BE2C (cell line): Measurements from ENCODE around the gene XRN2.
"Not testable (repeated sequence)": the region's sequence is repeated elsewhere in the genome, so short reads cannot be mapped to it uniquely, and the experiment has no call there.

Source experiments
- DNase-seq: peaks from one replicate; pipeline ENCODE4 v3.0.0-alpha.2; 2020
- H3K27me3 ChIP-seq: fragments of 250-450 bp; sonication (Bioruptor Pico); 2 replicates; pipeline ENCODE4 v1.5.1; 2020; ENCODE audit warnings: mild to moderate bottlenecking
- H3K36me3 ChIP-seq: fragments of 250-450 bp; sonication (Bioruptor Pico); 2 replicates; pipeline ENCODE4 v1.5.1; 2020; ENCODE audit warnings: mild to moderate bottlenecking
- H3K4me1 ChIP-seq: fragments of 250-450 bp; sonication (Bioruptor Pico); 2 replicates; pipeline ENCODE4 v1.5.1; 2020
- H3K4me3 ChIP-seq: 2 replicates; pipeline ENCODE4 v1.5.1; 2011; ENCODE audit warnings: low read depth, low read length
- H3K9me3 ChIP-seq: fragments of 250-450 bp; sonication (Bioruptor Pico); 2 replicates; pipeline ENCODE4 v1.5.1; 2020
- CTCF ChIP-seq: IDR thresholded peaks from 2 replicates; pipeline ENCODE4 v1.5.1; 2012; ENCODE audit warnings: mild to moderate bottlenecking, low read depth, low read length

The XRN2 gene

GRCh38 chr20:21397341-21398108, 94.4 kb downstream of the XRN2 start, which contains the start of gene NKX2-4:
Gene NKX2-4 (minus strand): TSS chr20:21397526. CDS start chr20:21397399, 127 bp downstream.
- DNase-seq, result no peak
- TF ChIP-seq CTCF, result no peak

GRCh38 chr20:21398109-21399004, 95.2 kb downstream of the XRN2 start:
- Histone ChIP-seq H3K4me3 (no peak overlapping the region), H3K9me3 (peaks cover 5% of the 10 kb centered on the region; the same call in 1 of the 2 replicates), H3K27me3 (peaks cover 95% of the 10 kb centered on the region), H3K36me3 (no peaks in the 10 kb centered on the region), H3K4me1 (no peaks in the 10 kb centered on the region)
- no peak for DNase-seq
- no peak for TF ChIP-seq CTCF

More at GRCh38 chr20:21397341-21398108, 94.4 kb downstream of the XRN2 start, which contains the start of gene NKX2-4:
- Histone ChIP-seq H3K4me1 (no peaks in the 10 kb centered on the region), H3K4me3 (no peak within 1 kb of the TSS), H3K27me3 (peaks cover 98% of the 10 kb centered on the region), H3K36me3 (no peaks in the 10 kb centered on the region), H3K9me3 (peaks cover 5% of the 10 kb centered on the region; the same call in 1 of the 2 replicates)

GRCh38 chr20:21399005-21399475, 95.9 kb downstream of the XRN2 start:
- H3K9me3 ChIP-seq, result peaks cover 5% of the 10 kb centered on the region; the same call in 1 of the 2 replicates
- H3K27me3 ChIP-seq, result peaks cover 88% of the 10 kb centered on the region
- no peaks in the 10 kb centered on the region for H3K4me1 ChIP-seq
- DNase-seq, result no peak
- H3K4me3 ChIP-seq, result no peak overlapping the region
- H3K36me3 ChIP-seq, result no peaks in the 10 kb centered on the region
- TF ChIP-seq CTCF, result no peak

- TF ChIP-seq CTCF, result no peak
- no peaks in the 10 kb centered on the region; the same call in 1 of the 2 replicates for H3K9me3 ChIP-seq
- no peaks in the 10 kb centered on the region for H3K4me1 ChIP-seq
- no peaks in the 10 kb centered on the region for H3K36me3 ChIP-seq
- peaks cover 7% of the 10 kb centered on the region for H3K27me3 ChIP-seq
- no peak for DNase-seq
- no peak overlapping the region for H3K4me3 ChIP-seq
These were observed 108.6 kb downstream of the XRN2 start for GRCh38 chr20:21411725-21412124.

GRCh38 chr20:21413996-21414395, 110.9 kb downstream of the XRN2 start:
- DNase-seq, H3K27me3 ChIP-seq, H3K9me3 ChIP-seq, H3K4me3 ChIP-seq, H3K36me3 ChIP-seq, H3K4me1 ChIP-seq: not testable (repeated sequence)

- not testable (repeated sequence) for H3K9me3 ChIP-seq, H3K4me3 ChIP-seq, H3K36me3 ChIP-seq, DNase-seq, H3K4me1 ChIP-seq, H3K27me3 ChIP-seq
These were observed 116.0 kb downstream of the XRN2 start for GRCh38 chr20:21419147-21419546.
